GM21529 (cell line): ENCODE measurements around the gene ZNF836.
"Not testable (repeated sequence)": the region's sequence is repeated elsewhere in the genome, so short reads cannot be mapped to it uniquely, and the experiment has no call there.

ENCODE experiments used
- ATAC-seq: cut with Tn5 transposase; IDR thresholded peaks from one replicate; pipeline ENCODE4 v1.9.1; 2021; ENCODE audit not compliant: unreplicated experiment

Gene ZNF836

DNA sequence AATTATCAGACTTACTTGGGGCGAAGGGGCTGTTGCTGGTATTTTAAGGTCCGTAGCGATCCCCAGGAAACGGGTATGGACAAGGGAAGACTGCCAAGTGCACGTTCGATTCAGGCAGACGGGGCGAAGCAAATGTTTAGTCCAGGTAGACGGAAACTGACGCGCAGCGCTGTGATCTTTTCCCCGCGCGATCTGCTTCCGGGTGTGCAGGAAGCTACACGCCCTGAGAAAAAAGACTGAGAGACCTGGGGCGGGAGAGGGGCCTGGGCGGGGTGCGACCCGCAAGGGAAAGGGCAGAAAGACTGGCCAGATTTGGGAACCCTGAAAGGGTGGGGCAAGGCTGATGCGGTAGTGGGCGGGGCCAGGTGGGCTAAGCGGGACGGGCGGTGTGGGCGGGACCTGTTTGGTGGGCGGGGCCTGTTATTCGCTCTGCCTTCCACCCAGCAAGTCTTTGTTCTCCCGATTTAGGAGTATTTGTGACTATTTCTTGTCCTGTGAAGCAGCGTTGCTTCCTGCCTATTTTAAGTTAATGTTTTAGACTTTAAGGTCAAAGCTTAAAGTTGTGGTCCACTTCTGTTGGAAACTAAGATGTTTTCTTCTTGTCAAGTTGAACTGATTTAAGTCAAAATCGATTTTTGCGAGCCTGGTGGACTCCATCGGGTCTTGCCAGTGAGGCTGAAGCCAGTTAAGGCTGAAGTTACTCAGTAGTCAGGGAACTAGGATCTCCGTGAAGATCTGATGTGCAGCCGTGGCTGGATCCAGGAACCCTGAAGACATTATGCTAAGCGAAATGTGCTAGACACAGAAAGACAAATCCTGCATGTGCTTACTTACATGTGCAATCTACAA, at the start of gene ZNF836:
ZNF836 (minus strand) TSS at position 301 of the 849 bp plus-strand sequence. CDS start 3,549 bp downstream, outside the sequence.
- peak; percentile 65 for ATAC-seq

DNA sequence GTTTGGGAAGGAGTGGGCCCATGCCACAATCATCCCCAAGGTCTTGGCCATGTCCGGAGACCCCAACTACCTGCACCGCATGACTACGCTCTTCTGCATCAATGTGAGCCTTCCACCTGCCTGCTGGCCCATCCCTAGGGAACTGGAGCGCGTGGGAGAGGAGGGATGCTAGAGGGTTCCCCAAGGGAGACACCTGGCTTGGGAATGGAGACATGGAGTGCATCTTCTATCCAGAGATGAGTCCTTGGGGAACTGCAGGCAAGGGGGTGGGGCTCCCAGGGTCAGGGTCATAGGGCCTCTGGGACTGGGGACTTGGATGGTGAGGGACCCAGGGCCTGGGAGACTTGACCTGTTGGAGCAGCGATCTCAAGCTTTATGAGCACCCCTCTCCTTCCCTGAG, 49.6 kb upstream of the ZNF836 start:
- ATAC-seq = no peak

DNA sequence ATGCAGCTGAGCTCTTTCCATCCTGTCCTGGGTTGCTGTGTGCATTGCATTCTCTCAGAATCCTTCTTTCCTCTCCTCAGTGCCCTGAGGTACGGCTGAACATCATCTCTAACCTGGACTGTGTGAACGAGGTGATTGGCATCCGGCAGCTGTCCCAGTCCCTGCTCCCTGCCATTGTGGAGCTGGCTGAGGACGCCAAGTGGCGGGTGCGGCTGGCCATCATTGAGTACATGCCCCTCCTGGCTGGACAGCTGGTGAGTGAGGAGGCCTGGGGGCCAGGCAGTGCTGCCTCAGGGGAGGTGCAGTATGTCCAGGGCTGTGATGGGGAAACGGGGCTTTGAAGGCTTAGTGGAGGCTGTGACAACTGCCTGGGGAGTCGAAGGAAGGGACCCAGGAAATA, 48.2 kb upstream of the ZNF836 start:
- no peak for ATAC-seq

DNA sequence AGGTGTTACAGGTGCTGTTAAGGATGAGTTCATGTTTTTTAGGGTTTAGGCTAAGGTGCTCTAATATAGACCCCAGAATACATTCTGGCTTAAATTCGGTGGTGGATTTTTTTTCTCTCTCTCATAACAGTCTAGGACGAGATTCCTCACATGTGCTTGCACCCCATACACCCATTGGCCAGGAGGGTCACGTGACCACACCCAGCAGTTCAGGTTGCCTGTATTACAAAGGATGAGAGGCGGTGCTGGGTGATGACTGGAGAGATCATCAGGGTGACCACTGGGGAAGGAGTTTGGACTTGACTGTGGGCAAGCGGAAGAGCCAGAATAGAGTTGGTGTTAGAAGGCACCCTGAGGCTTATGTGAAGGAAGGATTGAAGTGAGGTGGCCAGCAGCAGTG, 46.2 kb upstream of the ZNF836 start:
- ATAC-seq = no peak

DNA sequence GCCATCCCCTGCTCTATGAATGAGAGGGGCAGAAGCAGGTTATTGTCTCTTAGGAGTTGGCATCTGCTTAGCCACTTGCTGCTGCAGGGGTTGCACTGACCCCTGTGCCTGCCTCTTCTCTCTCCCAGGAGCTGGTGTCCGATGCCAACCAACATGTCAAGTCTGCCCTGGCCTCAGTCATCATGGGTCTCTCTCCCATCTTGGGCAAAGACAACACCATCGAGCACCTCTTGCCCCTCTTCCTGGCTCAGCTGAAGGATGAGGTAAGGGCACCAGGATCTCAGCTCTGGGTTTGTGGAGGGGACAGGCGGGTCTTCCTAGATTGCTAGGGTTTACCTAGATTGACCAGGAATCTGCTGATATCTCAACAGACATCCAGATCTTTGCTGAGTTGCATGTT, 45.0 kb upstream of the ZNF836 start:
- ATAC-seq = no peak

DNA sequence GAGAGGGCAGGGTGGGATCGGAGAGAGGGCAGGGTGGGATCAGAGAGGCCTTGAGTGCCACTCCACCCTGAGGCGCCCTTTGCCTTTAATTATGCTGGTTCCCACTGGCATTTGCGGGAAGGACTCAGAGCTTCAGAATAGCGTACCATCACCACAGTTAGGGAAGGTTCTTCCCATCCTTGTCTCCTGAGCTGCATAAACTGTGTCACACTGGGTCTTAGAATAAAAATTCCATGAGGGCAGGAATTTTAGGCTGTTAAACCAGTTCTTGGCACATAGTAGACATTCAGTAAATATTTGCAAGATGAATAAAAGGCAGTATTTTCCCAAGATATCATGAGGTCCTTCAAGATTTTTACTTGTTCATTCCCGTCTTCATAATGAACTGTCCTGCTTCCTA, 42.8 kb upstream of the ZNF836 start:
- ATAC-seq = no peak

DNA sequence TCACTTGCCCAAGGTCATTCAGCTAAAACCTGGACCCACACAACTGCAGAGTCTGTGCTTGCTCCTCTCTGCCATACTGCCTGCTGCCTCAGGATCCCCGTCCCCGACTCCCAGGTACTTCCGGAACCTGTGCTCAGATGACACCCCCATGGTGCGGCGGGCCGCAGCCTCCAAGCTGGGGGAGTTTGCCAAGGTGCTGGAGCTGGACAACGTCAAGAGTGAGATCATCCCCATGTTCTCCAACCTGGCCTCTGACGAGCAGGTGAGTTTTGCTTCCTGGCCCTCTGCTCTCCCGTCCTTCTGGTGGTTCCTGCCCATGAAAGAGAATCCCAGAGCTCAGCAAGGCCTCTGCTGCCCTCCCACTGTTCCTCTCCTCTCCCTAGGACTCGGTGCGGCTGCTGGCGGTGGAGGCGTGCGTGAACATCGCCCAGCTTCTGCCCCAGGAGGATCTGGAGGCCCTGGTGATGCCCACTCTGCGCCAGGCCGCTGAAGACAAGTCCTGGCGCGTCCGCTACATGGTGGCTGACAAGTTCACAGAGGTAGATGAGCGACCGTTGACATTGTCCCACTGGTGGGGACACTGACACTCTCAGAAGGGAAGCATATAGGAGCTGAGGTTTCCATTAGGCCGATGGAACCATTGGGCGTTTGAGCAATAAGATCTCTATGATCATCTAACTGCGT, 41.3 kb upstream of the ZNF836 start:
- ATAC-seq = no peak

DNA sequence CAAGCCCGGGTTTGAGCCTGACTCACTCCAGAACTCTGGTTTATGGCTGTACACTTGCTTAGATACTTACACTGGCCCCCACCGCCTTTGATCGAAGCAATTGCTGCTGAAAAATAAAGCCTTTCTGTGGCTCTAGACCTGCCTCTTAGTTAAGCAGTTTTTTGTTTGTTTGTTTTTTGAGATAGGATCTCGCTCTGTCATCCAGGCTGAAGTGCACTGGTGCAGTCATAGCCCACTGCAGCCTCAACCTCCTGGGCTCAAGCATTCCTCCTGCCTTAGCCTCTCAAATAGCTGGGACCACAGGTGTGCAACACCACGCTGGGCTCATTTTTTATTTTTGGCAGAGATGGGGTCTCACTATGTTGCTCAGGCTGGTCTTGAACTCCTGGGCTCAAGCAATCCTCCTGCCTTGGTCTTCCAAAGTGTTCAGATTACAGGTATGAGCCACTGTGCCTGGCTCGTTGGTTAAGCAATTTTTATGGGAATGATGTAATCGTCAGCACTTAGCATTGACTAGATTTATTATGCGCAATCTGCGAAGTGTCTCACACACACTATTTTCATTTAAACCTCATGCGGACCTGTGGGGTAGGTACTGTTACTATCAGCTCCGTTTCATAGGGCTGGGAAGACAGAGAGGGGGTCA, 40.6 kb upstream of the ZNF836 start:
- ATAC-seq = no peak

DNA sequence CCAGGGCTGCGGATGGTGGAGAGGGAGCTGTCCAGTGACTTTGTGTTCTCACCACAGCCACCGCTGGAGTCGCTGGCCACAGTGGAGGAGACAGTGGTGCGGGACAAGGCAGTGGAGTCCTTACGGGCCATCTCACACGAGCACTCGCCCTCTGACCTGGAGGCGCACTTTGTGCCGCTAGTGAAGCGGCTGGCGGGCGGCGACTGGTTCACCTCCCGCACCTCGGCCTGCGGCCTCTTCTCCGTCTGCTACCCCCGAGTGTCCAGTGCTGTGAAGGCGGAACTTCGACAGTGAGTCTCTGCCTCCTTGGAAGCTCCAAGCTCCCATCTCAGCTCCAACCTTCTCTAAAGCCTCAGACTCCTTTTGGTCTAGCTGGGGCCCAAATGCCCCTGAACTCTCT, 39.8 kb upstream of the ZNF836 start:
- ATAC-seq = no peak

DNA sequence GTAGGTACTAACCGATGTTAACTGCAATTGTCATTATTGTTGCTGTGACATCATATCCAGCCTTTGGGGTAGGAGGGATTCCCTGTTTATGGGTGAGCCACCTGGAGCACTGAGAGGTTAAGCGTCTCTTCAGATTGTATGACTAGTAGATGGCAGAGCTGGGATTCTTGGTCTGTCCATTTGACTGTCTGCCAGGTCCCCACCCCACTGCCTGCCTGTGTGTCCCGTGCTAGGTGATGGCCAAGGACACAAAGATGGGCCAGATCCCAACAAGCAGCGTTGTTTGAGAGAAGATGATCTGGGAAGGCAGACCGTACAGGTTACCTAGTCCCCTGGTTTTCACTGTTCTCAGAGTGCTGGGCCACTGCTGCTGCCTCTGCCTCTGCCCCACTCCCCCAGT, 35.1 kb upstream of the ZNF836 start:
- no peak for ATAC-seq

DNA sequence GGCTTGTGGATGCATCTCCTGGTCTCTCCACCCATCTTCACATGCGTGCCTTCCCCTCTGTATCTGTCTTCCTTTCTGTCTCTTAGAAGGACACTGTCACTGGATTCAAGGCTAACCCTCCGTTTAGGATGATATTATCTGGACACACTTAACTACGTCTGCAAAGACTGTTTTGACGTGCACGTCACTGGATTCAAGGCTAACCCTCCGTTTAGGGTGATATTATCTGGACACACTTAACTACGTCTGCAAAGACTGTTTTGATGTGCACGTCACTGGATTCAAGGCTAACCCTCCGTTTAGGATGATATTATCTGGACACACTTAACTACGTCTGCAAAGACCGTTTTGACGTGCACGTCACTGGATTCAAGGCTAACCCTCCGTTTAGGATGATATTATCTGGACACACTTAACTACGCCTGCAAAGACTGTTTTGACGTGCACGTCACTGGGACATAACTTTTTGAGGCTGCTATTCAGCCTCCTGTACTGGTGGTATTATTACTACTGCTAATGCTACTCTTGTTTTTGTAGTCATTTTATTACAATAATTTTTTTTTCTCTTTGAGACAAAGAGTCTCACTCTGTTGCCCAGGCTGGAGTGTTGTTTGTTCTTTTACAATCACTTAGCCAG, 29.5 kb upstream of the ZNF836 start:
- ATAC-seq = not testable (repeated sequence)

DNA sequence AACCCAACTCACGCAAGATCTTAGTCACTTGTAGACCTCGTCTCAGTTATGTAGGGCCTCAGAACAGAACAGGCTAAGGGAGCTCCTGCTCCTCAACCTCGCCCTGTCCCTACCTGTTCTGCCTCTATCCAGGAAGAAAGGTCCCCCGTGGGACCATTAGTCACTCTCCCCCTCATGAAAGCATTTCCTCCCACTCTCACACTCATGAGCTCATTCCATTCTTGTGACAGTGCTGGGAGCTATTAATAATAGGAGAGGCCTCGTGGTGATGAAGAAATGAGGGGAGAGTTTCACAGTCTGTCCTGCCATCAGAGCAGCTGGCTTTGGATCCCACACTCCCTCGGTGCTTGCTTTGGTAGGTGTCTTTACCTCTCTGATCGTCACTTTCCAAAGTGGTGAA, 28.6 kb upstream of the ZNF836 start:
- ATAC-seq = no peak

DNA sequence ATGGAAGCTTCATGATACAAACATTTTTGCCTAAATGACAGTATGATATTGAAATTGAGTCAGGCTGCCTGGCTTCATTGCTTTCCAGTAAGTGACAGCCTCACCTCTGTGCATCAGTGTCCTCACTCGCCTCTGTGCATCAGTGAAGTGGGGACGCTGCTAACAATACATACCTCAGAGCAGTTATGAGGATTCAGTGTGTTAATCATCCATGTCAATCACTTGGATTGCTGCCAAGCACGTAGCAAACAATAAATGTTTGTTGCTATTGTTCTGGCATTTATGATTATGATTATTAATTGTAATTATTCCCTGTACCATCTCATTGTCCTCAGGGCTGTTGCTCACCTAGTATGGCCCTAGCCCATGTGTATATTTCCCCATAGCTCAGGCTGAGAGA, 27.3 kb upstream of the ZNF836 start:
- no peak for ATAC-seq

DNA sequence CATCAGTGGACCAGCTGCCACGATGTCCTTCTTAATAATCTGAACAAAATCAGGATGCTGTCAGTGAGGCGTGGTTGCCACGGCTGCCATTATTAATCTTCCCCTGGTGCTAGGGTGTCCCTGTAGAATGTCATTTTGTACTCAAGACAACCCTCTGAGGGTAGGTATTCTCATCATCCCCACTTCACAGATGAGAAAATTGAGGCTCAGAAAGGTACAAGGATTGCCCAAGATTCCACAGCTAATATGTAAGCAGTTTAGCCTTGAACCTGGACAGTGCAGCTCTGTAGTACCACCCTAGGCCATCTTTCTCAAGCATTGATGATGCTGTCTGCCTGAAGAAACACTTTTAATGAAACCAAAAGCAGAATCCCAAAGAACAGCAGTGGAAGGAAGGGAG, 26.5 kb upstream of the ZNF836 start:
- ATAC-seq = no peak

DNA sequence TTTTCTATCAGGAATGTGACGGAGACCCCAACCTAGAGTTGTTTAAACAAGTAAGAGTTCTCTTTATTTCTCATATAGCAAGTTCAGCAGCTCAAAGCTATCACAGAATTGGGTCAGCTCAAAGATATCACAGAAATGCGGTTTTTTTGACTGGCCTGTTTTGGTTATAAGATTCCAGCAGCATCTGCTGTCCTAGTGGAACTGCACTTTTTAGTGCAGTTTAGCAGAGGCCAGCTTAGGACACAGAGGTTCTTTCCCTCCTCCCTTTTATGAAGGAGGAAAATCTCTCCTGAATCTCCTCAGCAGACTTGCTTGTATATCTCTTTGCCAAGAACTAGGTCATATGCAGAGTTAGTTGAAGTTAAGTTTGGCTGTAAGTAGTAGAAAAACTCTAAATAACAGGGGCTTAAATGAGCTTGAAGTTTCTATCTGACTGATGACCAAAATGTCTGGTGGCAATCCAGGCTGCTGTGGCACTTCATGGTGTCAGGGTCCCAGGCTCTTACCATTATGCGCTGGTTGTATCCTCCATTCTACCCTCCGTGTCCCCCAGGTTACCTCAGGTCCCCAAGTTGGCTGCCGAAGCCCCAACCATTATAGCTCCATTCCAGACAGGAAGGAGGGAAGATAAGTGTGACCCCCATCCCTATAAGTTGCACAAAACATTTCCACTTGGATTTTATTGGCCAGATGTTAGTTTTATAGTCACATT, 25.0 kb upstream of the ZNF836 start:
- ATAC-seq = no peak

DNA sequence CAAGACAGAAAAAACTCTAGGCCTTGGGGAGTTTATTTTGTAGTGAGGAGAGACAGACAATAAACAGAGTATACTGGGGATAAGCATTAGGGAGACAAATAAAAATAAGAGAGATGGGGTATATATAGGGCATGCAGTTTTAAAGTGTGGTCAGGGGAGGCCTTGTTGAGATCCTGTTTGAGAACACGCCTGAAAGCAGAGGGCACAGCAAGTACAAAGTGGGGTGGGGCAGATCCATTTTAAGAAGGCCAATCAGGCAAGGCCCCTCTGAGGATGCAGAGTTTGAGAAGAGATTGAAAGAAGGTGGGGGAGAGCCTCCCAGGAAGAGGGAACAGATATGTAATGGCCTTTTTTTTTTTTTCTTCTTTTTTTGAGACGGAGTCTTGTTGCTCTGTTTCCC, 20.5 kb upstream of the ZNF836 start:
- no peak for ATAC-seq

DNA sequence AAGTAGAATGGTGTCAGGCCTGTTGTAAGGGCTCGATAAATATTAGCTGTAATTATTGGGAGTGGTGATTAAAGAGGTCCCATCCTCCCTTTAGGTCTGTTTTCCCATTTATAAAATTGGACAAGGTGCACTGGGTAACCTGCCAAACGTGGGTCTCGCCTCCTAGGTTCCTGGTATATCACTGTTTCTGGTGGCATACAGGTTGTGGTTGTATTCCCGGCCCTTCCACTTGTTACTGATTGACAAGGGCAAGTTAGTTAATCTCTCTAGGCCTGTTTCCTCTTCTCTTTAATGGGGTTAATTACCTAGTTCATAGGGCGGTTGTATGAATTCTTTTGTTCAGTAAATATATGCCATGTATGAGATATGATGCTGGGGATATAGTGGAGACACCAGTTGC, 20.0 kb upstream of the ZNF836 start:
- no peak for ATAC-seq

DNA sequence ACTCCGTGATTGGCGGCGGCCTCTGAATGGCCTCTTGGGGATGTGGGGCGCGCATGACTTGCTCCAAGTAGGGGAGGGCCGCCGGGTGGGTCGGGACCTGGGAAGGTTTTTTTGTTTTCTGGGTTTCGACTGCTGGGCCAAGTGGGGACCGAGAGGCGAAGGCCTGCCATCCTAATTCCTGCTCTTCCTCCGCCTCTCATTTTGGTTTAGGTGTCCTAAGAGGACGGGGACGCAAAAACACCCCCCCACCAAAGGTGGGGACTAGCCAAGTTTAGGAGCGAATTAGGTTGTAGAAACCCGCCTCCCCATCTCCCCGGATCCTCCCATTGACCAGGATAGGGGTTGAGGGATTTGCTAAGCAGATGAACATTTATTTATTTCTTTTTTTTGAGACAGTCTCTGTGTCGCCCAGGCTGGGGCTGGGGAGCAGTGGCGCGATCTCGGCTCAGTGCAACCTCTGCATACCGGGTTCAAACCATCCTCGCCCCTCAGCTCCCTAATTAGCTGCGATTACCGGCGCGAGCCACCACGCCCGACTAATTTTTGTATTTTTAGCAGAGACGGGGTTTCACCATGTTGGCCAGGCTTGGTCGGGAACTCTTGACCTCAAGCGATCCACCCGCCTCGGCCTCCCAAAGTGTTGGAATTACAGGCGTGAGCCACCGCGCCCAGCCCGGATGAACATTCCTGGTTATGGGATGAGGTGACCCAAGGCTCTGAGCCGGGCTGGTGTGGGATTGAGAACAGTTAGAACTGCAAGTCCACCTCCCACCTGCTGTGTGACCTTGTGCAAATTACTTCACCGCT, 19.3 kb upstream of the ZNF836 start:
- no peak for ATAC-seq

DNA sequence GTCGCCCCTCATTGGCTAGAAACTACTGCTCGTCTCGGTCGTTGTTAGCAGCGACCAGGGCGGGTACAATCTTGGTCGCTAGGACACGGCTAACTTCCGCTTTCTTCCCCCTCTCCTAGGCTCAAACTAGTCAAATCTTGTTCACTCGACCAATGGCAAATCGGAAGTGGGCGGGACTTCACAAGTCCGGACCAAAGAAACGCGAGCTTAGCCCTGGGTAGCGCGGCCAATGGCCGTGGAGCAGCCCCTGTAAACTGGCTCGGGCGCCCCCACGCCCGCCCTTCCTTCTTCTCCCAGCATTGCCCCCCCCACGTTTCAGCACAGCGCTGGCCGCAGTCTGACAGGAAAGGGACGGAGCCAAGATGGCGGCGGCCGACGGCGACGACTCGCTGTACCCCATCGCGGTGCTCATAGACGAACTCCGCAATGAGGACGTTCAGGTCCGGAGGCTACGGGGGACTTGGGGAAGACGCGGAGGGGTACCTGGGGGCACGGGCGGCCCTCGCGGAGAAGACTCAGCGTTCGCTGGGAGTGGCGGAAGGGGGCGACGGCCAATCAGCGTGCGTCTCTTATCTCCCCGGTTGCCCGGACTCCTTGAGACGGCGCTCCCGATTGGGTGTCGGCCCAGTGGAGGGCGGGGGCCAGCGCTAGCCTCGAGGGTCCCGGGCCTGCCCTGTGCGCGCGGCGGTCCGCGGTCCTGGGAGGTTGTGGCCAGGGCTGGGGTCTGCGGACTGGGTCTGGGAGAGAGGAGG, 18.5 kb upstream of the ZNF836 start, which contains the start of gene PPP2R1A:
PPP2R1A (plus strand) TSS at position 318 of the 752 bp plus-strand sequence; CDS start at position 363, 45 bp downstream.
- peak; percentile 89 for ATAC-seq
